Osteoblast (primary cell): Measurements from ENCODE around the gene HHIPL1. TPM values are rescaled to one million over a fixed set of nuclear protein-coding genes. Genes with fewer than 3 reads are reported as not detected.

Source experiments
- DNase-seq: peaks from one replicate; pipeline ENCODE4 v3.0.0; 2011; ENCODE audit warnings: low spot score, mixed read lengths; ENCODE audit not compliant: insufficient read length; ENCODE audit errors: missing footprints
- H2AFZ ChIP-seq: 2 replicates; pipeline ENCODE4 v1.6.0; 2011; ENCODE audit warnings: mild to moderate bottlenecking, low read length
- H3K27ac ChIP-seq: 2 replicates; pipeline ENCODE4 v1.5.1; 2011; ENCODE audit warnings: mild to moderate bottlenecking, low read depth, low read length, moderate library complexity
- H3K27me3 ChIP-seq: 2 replicates; pipeline ENCODE4 v1.6.0; 2012; ENCODE audit warnings: mild to moderate bottlenecking, control low read depth, inconsistent platforms, low read length, moderate library complexity; ENCODE audit not compliant: insufficient read depth
- H3K36me3 ChIP-seq: 2 replicates; pipeline ENCODE4 v1.5.1; 2011; ENCODE audit warnings: mild to moderate bottlenecking, low read length, control low read depth, moderate library complexity; ENCODE audit not compliant: insufficient read depth
- H3K4me1 ChIP-seq: 2 replicates; pipeline ENCODE4 v1.5.1; 2011; ENCODE audit warnings: mild to moderate bottlenecking, low read length, control low read depth, moderate library complexity; ENCODE audit not compliant: insufficient read depth
- H3K4me2 ChIP-seq: 2 replicates; pipeline ENCODE4 v1.6.0; 2011; ENCODE audit warnings: mild to moderate bottlenecking, low read length; ENCODE audit not compliant: insufficient read depth
- H3K4me3 ChIP-seq: fragments of 200-600 bp; sonication (generic); 3 replicates; pipeline ENCODE4 v1.5.1; 2012; ENCODE audit warnings: mild to moderate bottlenecking, low read length, inconsistent platforms; ENCODE audit not compliant: insufficient read depth
- H3K79me2 ChIP-seq: 2 replicates; pipeline ENCODE4 v1.6.0; 2012; ENCODE audit warnings: mild to moderate bottlenecking, low read length, control low read depth, inconsistent platforms; ENCODE audit not compliant: insufficient read depth
- H3K9me3 ChIP-seq: 2 replicates; pipeline ENCODE4 v1.5.1; 2011; ENCODE audit warnings: low read depth, low read length, control low read depth
- H4K20me1 ChIP-seq: 2 replicates; pipeline ENCODE4 v1.6.0; 2012; ENCODE audit warnings: mild to moderate bottlenecking, low read length, control low read depth; ENCODE audit not compliant: insufficient read depth
- CTCF ChIP-seq: IDR thresholded peaks from 2 replicates; pipeline ENCODE4 v1.5.1; 2011; ENCODE audit warnings: mild to moderate bottlenecking, low read depth, low read length, moderate library complexity; ENCODE audit errors: extremely low read depth
- total RNA-seq: library from RNA; depleted of rRNA; stranded (reverse); fragments of >200 nt; gene quantifications from 2 replicates; pipeline ENCODE4 v1.2.3, GENCODE V29; 2012

Gene HHIPL1
- total RNA-seq, 1 donor, result 12.3 TPM

GRCh38 chr14:99643343-99643742 lies 1.6 kb upstream of the HHIPL1 start:
- Histone ChIP-seq H3K4me3 (no peak overlapping the region), H3K4me2 (no peak overlapping the region), H3K9me3 (no peaks in the 10 kb centered on the region), H3K79me2 (peaks cover 7% of the 10 kb centered on the region), H3K27me3 (no peaks in the 10 kb centered on the region), H3K27ac (no peak overlapping the region), H4K20me1 (no peaks in the 10 kb centered on the region), H2AFZ (no peak overlapping the region), H3K36me3 (no peaks in the 10 kb centered on the region), H3K4me1 (peaks cover 9% of the 10 kb centered on the region)
- DNase-seq, result peak; percentile 66
- TF ChIP-seq CTCF, result no peak

GRCh38 chr14:99644035-99644587 lies 818 bp upstream of the HHIPL1 start:
- no peak overlapping the region for H3K4me2 ChIP-seq

GRCh38 chr14:99645545-99646505 lies 896 bp downstream of the HHIPL1 start:
- peaks cover 17% of the 10 kb centered on the region for H3K4me1 ChIP-seq
- peak overlapping the region; percentile 92 for H2AFZ ChIP-seq
- no peak for TF ChIP-seq CTCF
- H3K79me2 ChIP-seq, result peaks cover 11% of the 10 kb centered on the region
- H3K4me3 ChIP-seq, result peak overlapping the region; percentile 72
- no peaks in the 10 kb centered on the region for H3K36me3 ChIP-seq
- H3K27me3 ChIP-seq, result no peaks in the 10 kb centered on the region
- peak; percentile 35 for DNase-seq
- H3K4me2 ChIP-seq, result peak overlapping the region; percentile 85
- no peaks in the 10 kb centered on the region for H3K9me3 ChIP-seq
- H4K20me1 ChIP-seq, result no peaks in the 10 kb centered on the region
- H3K27ac ChIP-seq, result peak overlapping the region; percentile 37

More at GRCh38 chr14:99644035-99644587, 818 bp upstream of the HHIPL1 start:
- Histone ChIP-seq H3K36me3 (no peaks in the 10 kb centered on the region), H3K4me3 (no peak overlapping the region), H3K27me3 (no peaks in the 10 kb centered on the region), H3K79me2 (peaks cover 7% of the 10 kb centered on the region), H2AFZ (no peak overlapping the region), H3K4me1 (peaks cover 11% of the 10 kb centered on the region), H3K27ac (no peak overlapping the region), H3K9me3 (no peaks in the 10 kb centered on the region), H4K20me1 (no peaks in the 10 kb centered on the region)
- TF ChIP-seq CTCF, result no peak
- DNase-seq, result peak; percentile 87

- H3K27ac ChIP-seq, result no peak overlapping the region
- peak; percentile 97 for DNase-seq
- no peak overlapping the region for H3K4me2 ChIP-seq
Observed at GRCh38 chr14:99647411-99647810, 2.5 kb downstream of the HHIPL1 start.

More at GRCh38 chr14:99647411-99647810, 2.5 kb downstream of the HHIPL1 start:
- Histone ChIP-seq H3K27me3 (no peaks in the 10 kb centered on the region), H3K79me2 (peaks cover 11% of the 10 kb centered on the region), H3K4me1 (peaks cover 17% of the 10 kb centered on the region), H3K36me3 (no peaks in the 10 kb centered on the region), H3K4me3 (no peak overlapping the region), H2AFZ (no peak overlapping the region), H3K9me3 (no peaks in the 10 kb centered on the region), H4K20me1 (no peaks in the 10 kb centered on the region)
- TF ChIP-seq CTCF, result no peak
